Hematopoietic multipotent progenitor cell treated with erythropoietin and hydrocortisone succinate and interleukin-3 and kit ligand, for 17 days (in vitro differentiated cells): Measurements from ENCODE around the gene PDK1.
"Not testable (repeated sequence)": the region's sequence is repeated elsewhere in the genome, so short reads cannot be mapped to it uniquely, and the experiment has no call there.

Experiments used
- DNase-seq: peaks from one replicate; pipeline ENCODE4 v3.0.0-alpha.2; 2015; ENCODE audit warnings: low spot score

The PDK1 gene

DNA sequence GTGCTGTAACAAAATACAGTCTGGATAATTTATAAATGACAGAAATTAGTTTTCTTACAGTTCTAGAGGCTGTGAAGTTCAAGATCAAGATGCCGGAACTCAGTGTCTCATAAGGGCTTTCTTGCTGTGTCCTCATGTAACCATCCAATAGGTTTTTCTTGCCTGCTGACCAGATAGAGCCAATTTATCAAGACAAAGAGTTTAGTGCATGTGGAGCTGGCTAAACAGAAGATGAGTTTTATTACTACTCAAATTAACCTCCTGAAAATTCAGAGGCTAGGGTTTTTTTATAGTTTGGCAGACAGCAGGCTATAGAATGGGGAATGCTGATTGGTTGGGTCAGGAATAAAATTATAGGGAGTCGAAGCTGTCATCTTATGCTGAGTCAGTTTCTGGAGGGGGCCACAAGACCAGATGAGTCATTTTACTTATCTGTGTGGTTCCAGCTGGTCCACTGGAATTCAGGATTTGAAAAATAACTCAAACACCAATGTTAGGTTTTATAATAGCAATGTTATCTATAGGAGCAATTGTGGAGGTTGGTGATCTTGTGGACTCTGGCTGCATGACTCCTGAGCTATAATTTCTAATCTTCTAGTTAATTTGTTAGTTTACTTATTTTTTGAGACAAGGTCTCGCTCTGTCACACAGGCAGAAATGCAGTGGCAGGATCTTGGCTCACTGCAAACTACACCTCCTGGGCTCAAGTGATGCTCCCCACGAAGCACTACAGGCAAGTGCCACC lies 3.2 kb upstream of the PDK1 start:
- DNase-seq, result peak; percentile 85

DNA sequence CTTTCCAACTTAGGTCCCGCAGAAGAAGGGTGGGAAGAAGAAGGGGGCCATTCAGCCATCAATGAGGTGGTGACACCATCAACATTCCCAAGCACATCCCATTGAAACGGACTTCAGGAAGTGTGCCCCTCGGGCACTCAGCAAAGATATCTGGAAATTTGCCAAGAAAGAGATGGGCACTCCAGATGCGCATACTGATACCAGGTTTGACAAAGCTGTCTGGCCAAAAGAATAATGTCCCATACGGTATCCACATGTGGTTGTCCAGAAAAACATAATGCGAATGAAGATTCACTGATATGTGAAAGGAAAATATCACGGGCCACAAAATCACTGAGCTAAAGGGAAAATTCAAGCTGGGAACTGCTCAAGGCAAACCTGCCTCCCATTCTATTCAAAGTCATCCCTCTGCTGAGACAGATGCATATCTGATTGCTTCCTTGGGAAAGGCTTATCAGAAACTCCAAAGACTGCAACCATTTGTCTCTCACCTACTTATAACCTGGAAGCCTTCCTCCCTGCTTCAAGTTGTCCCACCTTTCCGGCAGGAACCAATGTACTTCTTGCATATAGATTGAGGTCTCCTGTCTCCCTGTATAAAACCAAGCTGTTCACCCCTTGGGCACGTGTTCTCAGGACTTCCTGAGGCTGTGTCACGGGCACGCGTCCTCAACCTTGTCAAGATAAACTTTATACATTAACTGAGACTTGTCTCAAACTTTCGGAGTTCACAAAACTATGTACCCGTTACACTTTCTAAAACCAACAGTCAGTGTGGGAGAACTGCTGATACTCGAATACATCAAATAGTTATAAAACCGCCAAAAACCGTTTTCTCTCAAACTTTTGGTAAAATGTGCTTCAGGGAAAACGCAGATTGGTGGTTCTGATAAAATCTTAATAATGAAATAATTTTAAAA lies 1.3 kb upstream of the PDK1 start:
- DNase-seq, result peak; percentile 43

DNA sequence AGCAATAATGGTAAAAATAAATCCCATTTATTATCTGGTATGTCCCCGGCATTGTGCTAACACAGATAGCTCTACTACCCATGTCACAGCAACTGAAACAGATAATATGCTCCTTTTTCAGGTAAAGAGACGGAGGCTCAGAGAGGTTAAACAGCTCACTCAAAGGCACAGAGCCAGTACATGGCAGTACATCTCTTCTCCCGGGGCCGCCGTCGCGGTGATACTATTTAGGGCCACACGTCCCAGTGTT lies 693 bp upstream of the PDK1 start:
- no peak for DNase-seq

DNA sequence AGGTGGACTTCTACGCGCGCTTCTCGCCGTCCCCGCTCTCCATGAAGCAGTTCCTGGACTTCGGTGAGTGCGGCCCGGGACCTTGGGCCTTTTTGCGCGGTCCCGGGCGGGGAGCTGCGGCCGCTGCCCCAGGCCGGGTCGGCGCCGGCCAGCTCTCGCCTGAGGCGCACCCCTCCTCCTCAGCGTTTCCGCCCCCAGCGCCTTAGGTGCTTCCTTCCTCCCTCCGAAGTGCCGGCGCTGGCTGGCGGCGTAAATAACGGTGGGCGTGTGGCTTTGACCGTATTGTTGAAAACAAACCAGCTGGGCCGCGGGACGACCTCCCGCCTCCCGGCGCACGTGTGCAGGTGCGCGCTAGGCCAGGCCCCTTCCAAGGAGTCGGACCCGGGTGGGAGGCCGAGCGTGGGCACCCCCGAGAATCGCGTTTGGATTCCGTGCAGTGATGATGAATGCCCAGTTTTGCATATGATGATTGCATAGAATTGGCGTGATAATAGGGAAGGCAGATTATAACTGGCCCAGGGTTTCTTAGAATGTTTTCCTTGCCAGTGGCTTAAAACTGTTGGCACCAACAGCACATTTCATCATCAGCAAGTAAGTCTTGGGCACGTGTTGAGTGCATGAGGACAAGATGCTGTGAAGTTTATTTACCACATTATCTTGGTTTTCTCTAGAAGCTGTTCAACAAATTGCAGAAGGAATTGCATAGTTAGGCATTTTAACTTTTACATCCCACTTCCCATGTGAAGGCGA lies 569 bp downstream of the PDK1 start:
- peak; percentile 66 for DNase-seq

DNA sequence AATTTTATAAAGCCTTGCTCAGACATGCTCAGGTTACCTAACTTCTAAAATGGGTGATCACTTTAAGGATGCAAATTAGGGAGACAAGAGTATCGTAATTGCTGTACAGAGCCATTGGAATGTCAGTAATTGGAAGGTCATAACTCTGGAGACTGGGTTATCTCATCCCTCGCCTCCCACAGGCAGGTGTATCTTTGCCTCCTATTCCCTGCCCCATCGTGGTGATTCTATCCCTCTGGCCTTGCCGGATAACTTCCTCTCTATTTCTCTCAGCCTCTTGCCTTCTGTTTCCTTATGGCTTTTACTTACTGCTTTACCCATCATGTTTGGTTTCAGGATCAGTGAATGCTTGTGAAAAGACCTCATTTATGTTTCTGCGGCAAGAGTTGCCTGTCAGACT lies 2.5 kb downstream of the PDK1 start:
- DNase-seq, result no peak

DNA sequence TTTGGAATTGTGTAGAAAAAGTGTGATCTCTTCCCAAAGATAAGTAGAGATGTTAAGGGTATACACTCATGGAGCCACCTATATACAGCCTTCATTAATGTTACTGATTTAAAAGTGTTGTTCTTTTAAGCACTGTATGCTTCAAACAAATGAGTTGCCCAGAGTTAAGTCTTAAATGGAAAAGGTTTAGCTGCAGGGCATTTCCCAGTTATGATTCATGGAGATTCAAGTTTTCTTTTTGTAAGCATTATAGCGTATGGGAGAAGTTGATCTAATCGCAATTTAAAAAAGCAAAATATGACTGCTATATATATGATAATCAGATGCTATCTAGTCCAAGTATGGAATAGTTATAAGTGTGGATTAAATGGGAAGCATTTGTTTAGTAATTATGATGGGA lies 4.8 kb downstream of the PDK1 start:
- DNase-seq, result no peak

DNA sequence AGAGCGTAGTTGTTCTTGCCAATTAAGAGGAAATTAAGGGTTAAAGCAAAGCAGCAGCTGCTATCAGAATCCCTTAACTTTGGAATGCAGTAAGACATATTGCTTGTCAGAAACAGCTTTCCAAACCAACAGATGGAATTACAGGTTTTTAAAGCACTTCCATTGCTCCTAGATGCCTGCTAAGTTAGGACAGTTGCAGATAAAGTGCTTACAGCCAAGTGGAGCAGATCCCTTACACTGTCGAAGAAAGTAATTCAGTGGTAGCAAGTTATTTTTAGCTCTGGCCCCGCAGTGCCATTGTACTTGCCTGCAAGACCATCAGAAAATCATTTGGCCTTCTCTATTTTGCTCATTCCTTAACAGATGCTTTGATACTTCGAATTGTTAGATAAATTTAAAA lies 5.4 kb downstream of the PDK1 start:
- DNase-seq, result no peak

DNA sequence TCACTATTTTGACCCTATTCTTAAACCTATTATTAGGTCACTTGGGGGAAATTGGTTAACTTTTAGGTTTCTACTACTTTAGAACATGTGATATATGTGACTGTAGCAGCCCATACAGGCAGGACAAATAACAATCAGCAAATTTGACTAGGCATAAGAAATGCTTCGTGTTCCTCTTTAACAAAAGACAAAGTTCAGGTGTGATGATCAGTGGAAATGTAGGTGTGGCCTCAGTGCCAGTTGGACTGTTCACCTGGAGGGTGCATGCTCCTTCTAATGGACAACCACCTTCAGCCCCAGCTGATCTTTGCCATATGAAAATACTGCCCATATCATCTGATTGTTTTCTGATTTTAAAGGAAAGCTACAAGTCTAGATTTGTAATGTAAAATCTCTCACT lies 6.4 kb downstream of the PDK1 start:
- no peak for DNase-seq

DNA sequence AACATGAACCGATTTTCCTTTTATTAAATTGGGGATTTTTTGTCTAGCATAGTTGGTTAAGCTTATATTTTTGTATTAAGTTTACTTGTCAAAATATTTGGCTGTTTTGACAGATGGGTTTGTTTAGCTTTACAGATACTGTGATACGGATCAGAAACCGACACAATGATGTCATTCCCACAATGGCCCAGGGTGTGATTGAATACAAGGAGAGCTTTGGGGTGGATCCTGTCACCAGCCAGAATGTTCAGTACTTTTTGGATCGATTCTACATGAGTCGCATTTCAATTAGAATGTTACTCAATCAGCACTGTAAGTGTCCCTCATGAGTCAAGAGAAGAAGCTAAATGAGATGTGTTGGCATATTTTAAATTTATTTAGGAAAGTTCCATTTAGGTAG lies 8.5 kb downstream of the PDK1 start:
- no peak for DNase-seq

DNA sequence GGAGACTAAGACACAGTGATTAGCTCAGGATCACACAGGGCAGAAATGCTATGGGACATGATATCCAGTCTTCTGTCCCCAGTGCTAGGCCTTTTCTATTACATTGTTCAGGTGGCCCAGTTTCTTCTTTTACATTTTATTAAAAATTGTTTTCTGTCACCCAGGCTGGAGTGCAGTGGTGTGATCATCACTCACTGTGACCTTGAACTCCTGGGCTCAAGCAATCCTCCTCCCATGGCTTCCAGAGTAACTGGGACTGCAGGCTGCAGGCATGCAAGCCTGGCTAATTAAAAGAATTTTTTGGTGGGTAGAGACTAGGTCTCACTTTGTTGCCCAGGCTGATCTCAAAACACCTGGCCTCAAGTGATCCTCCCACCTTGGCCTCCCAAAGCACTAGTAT lies 15.4 kb downstream of the PDK1 start:
- no peak for DNase-seq

DNA sequence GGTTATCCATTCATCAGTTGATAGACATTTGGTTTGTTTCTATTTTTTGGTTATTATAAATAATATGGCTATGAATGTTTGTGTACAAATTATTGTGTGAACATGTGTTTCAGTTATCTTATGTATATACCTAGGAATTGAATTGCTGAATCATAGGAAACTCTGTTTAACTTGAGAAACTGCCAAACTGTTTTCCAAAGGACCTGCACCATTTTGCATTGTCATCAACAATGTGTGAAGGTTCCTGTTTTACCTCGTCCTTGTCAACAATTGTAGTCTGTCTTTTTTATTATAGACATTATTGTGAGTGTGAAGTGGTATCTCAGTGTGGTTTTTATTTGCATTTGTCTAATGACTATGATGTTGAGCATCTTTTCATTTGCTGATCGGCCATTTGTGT lies 17.1 kb downstream of the PDK1 start:
- DNase-seq, result no peak

DNA sequence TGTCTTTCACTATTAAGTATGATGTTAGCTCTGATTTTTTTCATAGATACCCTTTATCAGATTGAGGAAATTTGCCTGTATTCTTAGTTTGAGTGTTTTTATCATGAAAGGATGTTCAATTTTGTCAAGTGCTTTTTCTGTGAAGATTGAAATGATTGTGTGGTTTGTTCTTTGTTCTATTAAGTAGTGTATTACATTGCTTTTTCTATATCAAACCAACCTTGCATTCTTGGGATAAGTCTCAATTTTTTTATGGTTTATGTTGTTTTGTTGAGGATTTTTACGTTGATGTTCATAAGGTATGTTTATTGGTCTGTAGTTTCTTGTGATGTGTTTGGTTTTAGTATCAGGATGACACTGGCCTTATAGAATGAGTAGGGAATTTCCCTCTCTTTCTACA lies 19.1 kb downstream of the PDK1 start:
- DNase-seq, result no peak

DNA sequence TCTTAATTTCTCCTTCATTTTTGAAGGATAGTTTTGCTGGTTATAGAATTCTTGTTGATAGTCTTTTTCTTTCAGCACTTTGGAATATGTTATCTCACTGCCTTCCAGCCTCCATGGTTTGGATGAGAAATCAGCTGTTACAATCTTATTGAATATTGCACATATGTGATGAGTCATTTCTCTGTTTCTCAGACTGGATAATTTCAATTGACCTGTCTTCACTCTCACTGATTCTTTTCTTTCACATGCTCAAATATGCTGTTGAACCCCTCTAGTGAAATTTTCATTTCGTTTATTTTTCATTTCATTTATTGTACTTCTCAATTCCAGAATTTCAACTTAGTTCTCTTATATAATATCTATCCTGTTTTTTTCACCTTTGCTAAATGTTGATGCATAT lies 22.2 kb downstream of the PDK1 start:
- DNase-seq, result no peak

DNA sequence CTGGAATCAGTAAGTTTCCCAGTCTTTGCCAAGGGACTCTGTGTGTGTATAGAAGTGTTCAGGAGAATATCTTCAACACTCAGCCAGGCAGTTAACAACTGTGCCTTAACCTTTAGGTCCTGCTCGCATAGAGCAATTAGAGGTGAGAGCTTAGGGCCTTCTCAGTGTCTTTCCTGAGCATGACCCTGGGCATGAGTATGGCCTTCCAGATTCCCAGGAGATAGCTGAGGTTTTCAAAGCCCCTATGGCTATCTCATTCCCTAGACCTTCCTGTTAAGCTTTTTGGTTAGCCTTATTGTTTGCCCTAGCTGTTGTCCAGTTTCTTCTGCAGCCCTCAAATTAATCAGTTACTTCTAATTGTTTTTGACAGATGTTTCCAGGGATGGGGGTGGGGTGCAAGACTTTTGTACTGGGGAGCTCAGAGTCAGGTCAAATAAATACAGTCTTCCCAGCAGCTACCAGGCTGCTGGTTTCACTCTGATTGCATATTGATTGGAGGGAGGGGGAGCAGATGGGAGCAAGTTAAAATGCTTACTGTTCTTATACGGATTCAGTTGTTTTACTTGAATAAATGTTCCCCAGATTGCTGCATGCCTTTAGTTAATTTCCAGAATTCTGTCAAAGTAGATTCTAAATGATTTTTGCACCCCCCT lies 23.1 kb downstream of the PDK1 start:
- no peak for DNase-seq

DNA sequence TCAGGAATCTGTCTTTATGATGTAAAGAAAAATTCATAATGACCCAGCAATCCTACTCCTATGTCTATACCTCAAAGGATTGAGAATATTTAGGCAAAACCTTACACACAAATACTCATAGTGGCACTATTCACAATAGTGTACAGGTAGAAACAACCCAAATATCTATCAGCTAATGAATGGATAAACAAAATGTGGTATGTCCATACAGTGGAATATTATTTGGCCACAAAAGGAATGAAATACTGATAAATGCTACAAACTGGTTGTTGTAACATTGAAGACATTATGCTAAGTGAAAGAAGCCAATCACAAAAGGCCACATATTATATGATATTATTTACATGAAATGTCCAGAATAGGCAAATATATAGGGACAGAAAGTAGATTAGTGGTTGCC lies 24.7 kb downstream of the PDK1 start:
- DNase-seq, result no peak

DNA sequence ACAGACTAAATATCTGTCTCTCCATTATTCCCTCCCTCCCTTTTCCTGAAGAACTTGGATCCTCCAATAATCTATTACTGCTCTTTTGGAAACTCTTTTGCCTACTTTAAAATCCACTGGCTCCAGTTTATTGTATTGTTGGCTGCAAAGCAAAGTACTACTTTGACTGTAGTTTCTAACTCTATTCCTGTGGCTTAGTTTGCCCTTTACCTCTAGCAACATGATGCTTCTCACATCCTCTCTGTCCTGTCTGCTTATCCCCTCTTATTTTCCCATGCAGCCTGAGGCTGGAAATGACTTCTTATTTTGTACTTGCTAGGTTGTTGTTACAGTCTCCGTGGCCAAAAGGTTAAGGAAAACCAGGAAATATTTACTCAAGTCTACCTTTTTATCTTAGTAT lies 26.8 kb downstream of the PDK1 start:
- DNase-seq, result no peak

DNA sequence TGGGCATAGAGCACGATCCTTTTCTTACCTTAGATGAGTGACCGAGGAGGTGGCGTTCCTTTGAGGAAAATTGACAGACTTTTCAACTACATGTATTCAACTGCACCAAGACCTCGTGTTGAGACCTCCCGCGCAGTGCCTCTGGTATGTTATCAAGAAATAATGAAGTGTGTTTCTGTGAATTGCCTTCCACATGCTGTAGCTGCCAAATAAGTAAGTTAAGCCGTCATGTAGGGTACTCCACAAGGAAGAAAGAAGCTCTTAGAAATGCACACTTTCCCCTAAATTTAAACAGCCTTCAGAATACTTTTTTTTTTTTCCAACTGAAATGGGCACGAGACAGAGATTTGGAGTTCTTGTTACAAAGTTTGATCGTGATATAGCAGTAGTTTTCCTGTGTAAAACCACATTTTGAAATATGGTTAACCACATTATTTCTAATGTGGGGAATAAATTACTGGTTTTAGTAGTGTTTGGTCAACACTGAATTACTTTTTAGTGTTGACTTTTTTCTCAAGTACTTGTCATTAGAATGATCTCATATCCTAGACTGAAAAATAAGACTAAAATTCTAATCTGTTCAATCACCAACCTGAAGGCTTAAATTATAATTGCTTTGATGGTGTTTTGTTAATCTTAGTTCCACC lies 30.5 kb downstream of the PDK1 start:
- DNase-seq, result no peak

DNA sequence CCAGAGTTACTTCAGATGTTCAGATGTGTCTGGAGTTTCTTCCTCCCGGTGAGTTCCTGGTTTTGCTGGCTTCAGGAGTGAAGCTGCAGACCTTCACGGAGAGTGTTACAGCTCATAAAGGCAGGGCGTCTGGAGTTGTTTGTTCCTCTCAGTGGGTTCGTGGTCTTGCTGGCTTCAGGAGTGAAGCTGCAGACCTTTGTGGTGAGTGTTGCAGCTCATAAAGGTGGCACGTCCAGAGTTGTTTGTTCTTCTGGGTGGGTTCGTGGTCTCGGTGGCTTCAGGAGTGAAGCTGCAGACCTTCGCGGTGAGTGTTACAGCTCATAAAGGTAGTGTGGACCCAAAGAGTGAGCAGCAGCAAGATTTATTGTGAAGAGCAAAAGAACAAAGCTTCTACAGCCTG lies 31.3 kb downstream of the PDK1 start:
- not testable (repeated sequence) for DNase-seq

DNA sequence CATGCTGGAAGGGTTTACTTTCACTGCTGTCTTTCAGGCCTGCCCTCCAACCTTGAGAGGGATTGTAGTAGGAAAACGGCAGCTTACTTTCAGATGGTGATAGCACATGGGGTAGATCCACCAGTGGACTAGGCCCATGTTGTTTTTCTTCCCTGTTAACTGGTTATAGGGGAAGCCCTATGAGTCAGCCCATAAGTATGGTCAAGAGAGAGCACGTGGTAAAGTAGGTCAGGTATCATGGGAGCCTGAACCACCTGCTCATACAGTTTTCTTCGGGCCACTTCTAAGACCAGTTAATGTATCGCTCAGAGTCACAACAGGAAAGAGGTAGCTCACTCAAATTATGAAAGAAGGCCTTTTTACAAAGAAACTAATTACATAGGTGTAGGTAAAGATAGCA lies 33.0 kb downstream of the PDK1 start:
- no peak for DNase-seq

DNA sequence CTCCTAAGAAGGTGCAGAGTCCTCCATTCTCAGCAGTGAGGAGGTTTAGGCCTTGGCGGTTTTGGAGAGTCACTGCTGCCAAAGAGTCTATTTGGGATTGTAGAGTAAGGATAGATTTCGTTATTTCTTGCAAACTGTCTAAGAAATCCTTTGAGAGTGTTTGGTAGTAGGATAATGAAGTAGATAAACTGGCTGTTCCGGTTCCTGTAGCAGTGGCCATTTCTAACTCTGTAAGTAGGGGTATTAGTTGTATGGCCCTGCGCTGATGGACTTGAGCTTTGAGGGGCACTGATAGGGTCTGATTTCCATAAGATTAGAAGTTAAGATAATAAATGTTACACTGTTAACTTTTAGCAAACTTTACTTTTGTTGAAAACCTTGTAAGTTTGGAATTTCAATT lies 35.5 kb downstream of the PDK1 start:
- not testable (repeated sequence) for DNase-seq

DNA sequence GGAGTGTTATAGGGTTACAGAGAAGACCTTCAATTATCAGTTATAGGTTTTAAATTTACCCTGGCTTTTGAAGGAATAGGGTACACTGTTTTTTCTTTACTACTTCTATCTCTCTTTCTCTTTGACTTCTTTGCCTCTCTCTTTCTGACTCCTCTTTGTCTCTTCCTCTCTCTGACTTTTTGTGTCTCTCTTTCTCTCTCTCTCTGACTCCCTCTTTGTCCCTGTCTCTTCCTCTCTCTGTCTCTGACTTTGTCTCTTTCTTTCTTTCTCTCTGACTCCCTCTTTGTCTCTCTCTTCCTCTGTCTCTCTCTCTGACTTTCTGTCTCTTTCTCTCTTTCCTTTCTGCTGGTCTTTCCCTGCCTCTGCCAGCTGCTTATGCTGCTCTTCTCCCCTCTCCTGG lies 36.3 kb downstream of the PDK1 start:
- DNase-seq, result not testable (repeated sequence)

DNA sequence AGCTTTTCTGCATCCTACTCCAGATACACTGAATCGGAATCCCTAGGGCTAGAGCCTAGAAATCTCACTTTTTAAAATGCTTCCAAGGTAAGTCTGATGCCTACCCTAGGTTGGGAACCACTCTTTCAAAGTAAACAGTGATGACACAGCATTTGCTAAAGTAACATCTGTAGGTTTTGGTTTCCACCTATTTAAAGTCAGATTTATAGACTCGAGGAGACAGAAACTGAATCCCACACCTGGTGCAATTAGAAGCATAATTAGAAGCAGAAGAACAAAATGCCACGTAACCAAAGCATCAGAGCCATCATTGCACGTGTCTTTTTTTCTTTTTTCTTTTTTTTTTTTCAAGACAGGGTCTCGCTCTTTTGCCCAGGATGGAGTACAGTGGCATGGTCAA lies 40.9 kb downstream of the PDK1 start:
- DNase-seq, result peak; percentile 36
